Nephron progenitor cell (in vitro differentiated cells): Measurements from ENCODE around the gene DACH2.
"Not testable (repeated sequence)": the region's sequence is repeated elsewhere in the genome, so short reads cannot be mapped to it uniquely, and the experiment has no call there.

Experiments
- DNase-seq: peaks from one replicate; pipeline ENCODE4 v3.0.0; 2021
- H3K27ac Mint-ChIP-seq: 2 replicates; pipeline ENCODE4 v1.8.0; 2021; ENCODE audit warnings: mild to moderate bottlenecking, moderate library complexity, mixed read lengths
- H3K27me3 Mint-ChIP-seq: 2 replicates; pipeline ENCODE4 v1.8.0; 2021; ENCODE audit warnings: mild to moderate bottlenecking, low read depth, mixed read lengths; ENCODE audit not compliant: poor library complexity
- H3K36me3 Mint-ChIP-seq: 2 replicates; pipeline ENCODE4 v1.8.0; 2021; ENCODE audit warnings: low read depth, mixed read lengths
- H3K4me1 Mint-ChIP-seq: 2 replicates; pipeline ENCODE4 v1.8.0; 2021; ENCODE audit warnings: mixed read lengths
- H3K4me3 Mint-ChIP-seq: 2 replicates; pipeline ENCODE4 v1.8.0; 2021; ENCODE audit warnings: mild to moderate bottlenecking, moderate library complexity, mixed read lengths
- H3K9me3 Mint-ChIP-seq: 2 replicates; pipeline ENCODE4 v1.8.0; 2021; ENCODE audit warnings: mild to moderate bottlenecking, moderate library complexity, mixed read lengths
- CTCF ChIP-seq: fragments of 200-600 bp; sonication (generic); IDR thresholded peaks from 2 replicates; pipeline ENCODE4 v1.5.0; 2021; ENCODE audit warnings: antibody characterized with exemption

DACH2 gene

GRCh38 chrX:86171366-86171765 lies 23.1 kb downstream of the DACH2 start:
- H3K27me3 Mint-ChIP-seq: peaks cover 5% of the 10 kb centered on the region
- peak; percentile 52 for TF ChIP-seq CTCF
- H3K36me3 Mint-ChIP-seq: peaks cover 13% of the 10 kb centered on the region
- no peak overlapping the region for H3K27ac Mint-ChIP-seq
- H3K4me1 Mint-ChIP-seq: no peaks in the 10 kb centered on the region
- no peaks in the 10 kb centered on the region for H3K9me3 Mint-ChIP-seq
- DNase-seq: peak; percentile 35
- no peak overlapping the region for H3K4me3 Mint-ChIP-seq

GRCh38 chrX:86178906-86179305 lies 30.7 kb downstream of the DACH2 start:
- no peak for DNase-seq
- H3K9me3 Mint-ChIP-seq: peaks cover 24% of the 10 kb centered on the region
- peaks cover 5% of the 10 kb centered on the region for H3K27me3 Mint-ChIP-seq
- H3K4me1 Mint-ChIP-seq: no peaks in the 10 kb centered on the region
- H3K27ac Mint-ChIP-seq: no peak overlapping the region
- TF ChIP-seq CTCF: no peak
- H3K4me3 Mint-ChIP-seq: no peak overlapping the region
- H3K36me3 Mint-ChIP-seq: peaks cover 50% of the 10 kb centered on the region

GRCh38 chrX:86181325-86181724 lies 33.1 kb downstream of the DACH2 start:
- not testable (repeated sequence) for H3K27ac Mint-ChIP-seq, H3K4me1 Mint-ChIP-seq, H3K27me3 Mint-ChIP-seq, H3K4me3 Mint-ChIP-seq, DNase-seq
- H3K36me3 Mint-ChIP-seq: peaks cover 45% of the 10 kb centered on the region
- H3K9me3 Mint-ChIP-seq: peaks cover 28% of the 10 kb centered on the region

GRCh38 chrX:86192827-86193226 lies 44.6 kb downstream of the DACH2 start:
- no peak overlapping the region for H3K4me3 Mint-ChIP-seq
- H3K27ac Mint-ChIP-seq: no peak overlapping the region
- H3K9me3 Mint-ChIP-seq: peaks cover 38% of the 10 kb centered on the region
- no peak for DNase-seq
- no peaks in the 10 kb centered on the region for H3K4me1 Mint-ChIP-seq
- H3K36me3 Mint-ChIP-seq: peaks cover 59% of the 10 kb centered on the region
- TF ChIP-seq CTCF: no peak
- H3K27me3 Mint-ChIP-seq: peaks cover 4% of the 10 kb centered on the region

GRCh38 chrX:86194758-86195157 lies 46.5 kb downstream of the DACH2 start:
- no peak overlapping the region for H3K4me3 Mint-ChIP-seq
- H3K36me3 Mint-ChIP-seq: peaks cover 52% of the 10 kb centered on the region
- DNase-seq: no peak
- no peak overlapping the region for H3K27ac Mint-ChIP-seq
- H3K27me3 Mint-ChIP-seq: peaks cover 4% of the 10 kb centered on the region
- no peak for TF ChIP-seq CTCF
- peaks cover 44% of the 10 kb centered on the region for H3K9me3 Mint-ChIP-seq
- H3K4me1 Mint-ChIP-seq: no peaks in the 10 kb centered on the region

- no peaks in the 10 kb centered on the region for H3K4me1 Mint-ChIP-seq
- H3K36me3 Mint-ChIP-seq: peaks cover 48% of the 10 kb centered on the region
- H3K27me3 Mint-ChIP-seq: peaks cover 4% of the 10 kb centered on the region
- H3K4me3 Mint-ChIP-seq: no peak overlapping the region
- no peak for TF ChIP-seq CTCF
- H3K27ac Mint-ChIP-seq: no peak overlapping the region
- no peak for DNase-seq
- peaks cover 49% of the 10 kb centered on the region for H3K9me3 Mint-ChIP-seq
Measured at GRCh38 chrX:86195343-86195742, 47.1 kb downstream of the DACH2 start.
